IMR-90 (cell line): ENCODE results near the gene CCDC54.

Experiments used
- BHLHE40 ChIP-seq: fragments of 150-350 bp; IDR thresholded peaks from 2 replicates; pipeline ENCODE4 v1.6.1; 2016; ENCODE audit warnings: mild to moderate bottlenecking, low read depth, low read length
- CEBPB ChIP-seq: IDR thresholded peaks from 2 replicates; pipeline ENCODE4 v1.6.1; 2012; ENCODE audit warnings: low read depth, low read length, improper control_type of control experiment
- CHD1 ChIP-seq: IDR thresholded peaks from 2 replicates; pipeline ENCODE4 v1.6.1; 2012; ENCODE audit warnings: low read depth, low read length, improper control_type of control experiment
- MAFK ChIP-seq: IDR thresholded peaks from 2 replicates; pipeline ENCODE4 v1.6.1; 2012; ENCODE audit warnings: low read depth, low read length, improper control_type of control experiment
- MXI1 ChIP-seq: IDR thresholded peaks from 2 replicates; pipeline ENCODE4 v1.6.1; 2012; ENCODE audit warnings: low read depth, mild to moderate bottlenecking, low read length, moderate library complexity, borderline replicate concordance
- POLR2A ChIP-seq: IDR thresholded peaks from 2 replicates; pipeline ENCODE4 v1.6.1; 2012; ENCODE audit warnings: mild to moderate bottlenecking, low read depth, low read length
- RAD21 ChIP-seq: IDR thresholded peaks from 2 replicates; pipeline ENCODE4 v1.6.1; 2012; ENCODE audit warnings: low read length, improper control_type of control experiment
- RCOR1 ChIP-seq: IDR thresholded peaks from 2 replicates; pipeline ENCODE4 v1.6.1; 2012; ENCODE audit warnings: mild to moderate bottlenecking, low read length, improper control_type of control experiment; ENCODE audit not compliant: insufficient replicate concordance
- TF ChIP-seq, protein P1 (sequence below): conservative IDR thresholded peaks from 2 replicates; pipeline ENCODE4 v1.5.1; 2012; ENCODE audit warnings: mild to moderate bottlenecking, low read depth, low read length, improper control_type of control experiment

DNA sequence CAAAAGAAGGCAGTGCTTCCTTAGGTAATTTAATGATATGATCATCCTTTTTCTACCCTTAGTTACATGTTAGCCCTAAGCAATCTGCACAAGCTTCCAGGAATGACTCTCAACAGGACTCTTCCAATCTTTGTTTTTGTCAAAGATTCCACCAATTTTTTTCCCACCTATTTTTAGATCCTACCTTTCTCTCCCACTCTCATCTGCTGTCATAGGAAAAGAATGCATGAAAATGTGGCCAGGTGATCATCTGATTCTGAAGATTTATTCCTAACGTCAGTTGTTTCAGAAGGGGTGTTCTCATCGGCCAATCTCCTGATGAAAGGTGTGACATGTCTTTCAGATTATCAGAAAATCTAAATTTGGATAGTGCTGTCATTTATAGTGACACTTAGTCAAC lies 7.2 kb downstream of the CCDC54 start:
- TF ChIP-seq, protein P1, sequence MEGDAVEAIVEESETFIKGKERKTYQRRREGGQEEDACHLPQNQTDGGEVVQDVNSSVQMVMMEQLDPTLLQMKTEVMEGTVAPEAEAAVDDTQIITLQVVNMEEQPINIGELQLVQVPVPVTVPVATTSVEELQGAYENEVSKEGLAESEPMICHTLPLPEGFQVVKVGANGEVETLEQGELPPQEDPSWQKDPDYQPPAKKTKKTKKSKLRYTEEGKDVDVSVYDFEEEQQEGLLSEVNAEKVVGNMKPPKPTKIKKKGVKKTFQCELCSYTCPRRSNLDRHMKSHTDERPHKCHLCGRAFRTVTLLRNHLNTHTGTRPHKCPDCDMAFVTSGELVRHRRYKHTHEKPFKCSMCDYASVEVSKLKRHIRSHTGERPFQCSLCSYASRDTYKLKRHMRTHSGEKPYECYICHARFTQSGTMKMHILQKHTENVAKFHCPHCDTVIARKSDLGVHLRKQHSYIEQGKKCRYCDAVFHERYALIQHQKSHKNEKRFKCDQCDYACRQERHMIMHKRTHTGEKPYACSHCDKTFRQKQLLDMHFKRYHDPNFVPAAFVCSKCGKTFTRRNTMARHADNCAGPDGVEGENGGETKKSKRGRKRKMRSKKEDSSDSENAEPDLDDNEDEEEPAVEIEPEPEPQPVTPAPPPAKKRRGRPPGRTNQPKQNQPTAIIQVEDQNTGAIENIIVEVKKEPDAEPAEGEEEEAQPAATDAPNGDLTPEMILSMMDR = no peak
- no peak for TF ChIP-seq CHD1
- no peak for TF ChIP-seq BHLHE40
- TF ChIP-seq POLR2A = no peak
- no peak for TF ChIP-seq RCOR1
- no peak for TF ChIP-seq MAFK
- TF ChIP-seq CEBPB = no peak
- TF ChIP-seq RAD21 = no peak
- no peak for TF ChIP-seq MXI1
